ENCODE measurements around the gene BTD.

DNA sequence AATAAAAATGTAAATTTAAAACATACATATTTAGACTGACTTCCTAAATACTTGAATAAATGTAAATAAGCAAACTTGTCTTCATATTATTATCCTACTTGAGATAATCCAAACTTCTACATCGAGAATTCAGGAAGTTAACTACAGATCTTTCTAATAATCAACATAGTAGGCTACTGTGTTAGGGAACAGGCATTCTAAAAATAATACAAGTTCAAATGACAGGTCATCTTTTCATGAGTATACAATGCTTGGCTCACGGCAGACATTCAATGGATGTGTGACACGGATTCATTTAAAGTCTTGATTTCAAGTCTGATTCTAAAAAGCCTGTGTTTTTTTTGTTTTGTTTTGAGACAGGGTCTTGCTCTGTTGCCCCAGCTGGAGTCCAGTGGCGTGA lies 88.7 kb downstream of the BTD start:
- no peak for TF ChIP-seq CTBP1 (IDR thresholded peaks at IDR 0.05; ENCODE audit: borderline replicate concordance)
- TF ChIP-seq L3MBTL2 (conservative IDR thresholded peaks at IDR 0.05), result no peak
- TF ChIP-seq LEF1 (IDR thresholded peaks at IDR 0.05; ENCODE audit: borderline replicate concordance), result no peak
- TF ChIP-seq FOXK2 (IDR thresholded peaks at IDR 0.05), result no peak
